Omental fat pad (tissue), 4 donors: ENCODE results near the gene KRT2. TPM values are rescaled to one million over a fixed set of nuclear protein-coding genes. Genes with fewer than 3 reads are reported as not detected.

ENCODE experiments used
- ATAC-seq: fragments of 150-250 bp; one replicate; pipeline ENCODE4 v1.9.1; 2016; ENCODE audit warnings: mild to moderate bottlenecking, moderate library complexity; ENCODE audit not compliant: low FRiP score
- DNase-seq: peaks from one replicate; pipeline ENCODE4 v3.0.0-alpha.2; 2019; ENCODE audit warnings: low spot score
- total RNA-seq, 4 donors: library from RNA; depleted of rRNA; stranded (reverse); fragments of >200 nt; gene quantifications; one replicate each; pipeline ENCODE4 v1.1.0, GENCODE V29; 2016
- TF ChIP-seq, protein P1 (sequence below), 3 donors: fragments of 450-650 bp; IDR thresholded peaks; one replicate each; pipeline ENCODE4 v1.5.1; 2016 to 2017; ENCODE audit warnings: antibody characterized with exemption in 3 of 3, mild to moderate bottlenecking in 3 of 3, moderate library complexity in 2 of 3

KRT2 gene
- total RNA-seq, 4 donors from 2014 or later = not detected

DNA sequence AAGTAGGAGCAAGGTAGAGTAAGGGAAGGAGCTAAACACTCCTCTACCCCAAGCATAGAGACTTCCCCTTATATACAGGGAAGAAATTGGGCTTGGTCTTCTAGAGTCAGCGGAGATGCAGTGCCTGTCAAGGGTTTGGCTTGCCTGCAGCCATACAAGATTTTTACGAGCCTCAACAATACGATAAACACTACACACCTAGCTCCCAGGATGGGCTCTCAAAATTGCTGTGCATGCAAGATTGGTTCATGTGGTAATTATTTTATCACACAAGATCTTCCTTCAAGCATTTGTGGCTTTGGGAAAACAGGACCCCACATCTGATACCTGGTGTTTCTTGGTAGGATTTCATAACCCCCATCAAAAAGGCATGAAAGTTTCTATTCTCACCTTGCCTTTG, 28.4 kb upstream of the KRT2 start, which contains the start of gene KRT1:
Gene KRT1, minus strand, starts transcription at position 45 of the 400 bp plus-strand sequence. CDS start 59 bp downstream, outside the sequence.
- TF ChIP-seq, protein P1, sequence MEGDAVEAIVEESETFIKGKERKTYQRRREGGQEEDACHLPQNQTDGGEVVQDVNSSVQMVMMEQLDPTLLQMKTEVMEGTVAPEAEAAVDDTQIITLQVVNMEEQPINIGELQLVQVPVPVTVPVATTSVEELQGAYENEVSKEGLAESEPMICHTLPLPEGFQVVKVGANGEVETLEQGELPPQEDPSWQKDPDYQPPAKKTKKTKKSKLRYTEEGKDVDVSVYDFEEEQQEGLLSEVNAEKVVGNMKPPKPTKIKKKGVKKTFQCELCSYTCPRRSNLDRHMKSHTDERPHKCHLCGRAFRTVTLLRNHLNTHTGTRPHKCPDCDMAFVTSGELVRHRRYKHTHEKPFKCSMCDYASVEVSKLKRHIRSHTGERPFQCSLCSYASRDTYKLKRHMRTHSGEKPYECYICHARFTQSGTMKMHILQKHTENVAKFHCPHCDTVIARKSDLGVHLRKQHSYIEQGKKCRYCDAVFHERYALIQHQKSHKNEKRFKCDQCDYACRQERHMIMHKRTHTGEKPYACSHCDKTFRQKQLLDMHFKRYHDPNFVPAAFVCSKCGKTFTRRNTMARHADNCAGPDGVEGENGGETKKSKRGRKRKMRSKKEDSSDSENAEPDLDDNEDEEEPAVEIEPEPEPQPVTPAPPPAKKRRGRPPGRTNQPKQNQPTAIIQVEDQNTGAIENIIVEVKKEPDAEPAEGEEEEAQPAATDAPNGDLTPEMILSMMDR (IDR thresholded peaks at IDR 0.05) = no peak
- DNase-seq = no peak
- ATAC-seq = no peak

DNA sequence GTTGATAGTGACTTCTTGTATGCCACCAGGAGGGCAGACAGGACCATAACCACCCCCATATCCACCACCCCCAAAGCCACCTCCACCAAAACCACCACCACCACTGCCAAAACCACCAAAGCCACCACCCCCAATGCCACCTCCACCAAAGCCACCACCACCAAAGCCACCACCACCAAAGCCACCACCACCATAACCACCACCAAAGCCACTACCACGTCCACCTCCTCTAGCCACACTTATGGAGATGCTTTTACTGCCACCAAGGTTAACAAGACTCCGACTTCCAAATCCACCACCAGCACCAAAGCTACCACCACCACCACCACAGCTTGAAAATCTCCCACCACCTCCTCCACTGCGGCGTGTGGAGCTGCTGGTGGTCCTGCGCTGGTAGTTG, 27.9 kb upstream of the KRT2 start:
- no peak for DNase-seq
- no peak for ATAC-seq
- TF ChIP-seq, protein P1 (IDR thresholded peaks at IDR 0.05) = no peak

DNA sequence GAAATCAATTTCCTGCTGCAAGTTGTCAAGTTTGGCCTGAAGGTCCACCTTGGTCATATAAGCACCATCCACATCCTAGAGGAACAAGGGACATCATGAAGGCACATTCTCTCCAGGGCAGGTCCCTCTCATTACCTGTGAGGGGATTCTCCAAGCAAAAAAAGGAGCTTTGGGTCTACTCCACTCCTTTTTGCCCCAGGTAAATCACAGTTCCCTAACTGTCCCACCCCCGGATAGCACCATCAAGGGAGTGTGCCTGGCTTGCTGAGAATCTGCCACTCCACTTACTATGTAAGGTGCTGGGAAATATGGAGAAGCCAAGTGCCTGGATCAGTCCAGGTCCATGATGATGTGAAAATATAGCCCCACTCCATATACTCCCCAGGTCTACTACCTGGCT, 25.7 kb upstream of the KRT2 start:
- DNase-seq = no peak
- no peak for ATAC-seq
- TF ChIP-seq, protein P1 (IDR thresholded peaks at IDR 0.05) = no peak

DNA sequence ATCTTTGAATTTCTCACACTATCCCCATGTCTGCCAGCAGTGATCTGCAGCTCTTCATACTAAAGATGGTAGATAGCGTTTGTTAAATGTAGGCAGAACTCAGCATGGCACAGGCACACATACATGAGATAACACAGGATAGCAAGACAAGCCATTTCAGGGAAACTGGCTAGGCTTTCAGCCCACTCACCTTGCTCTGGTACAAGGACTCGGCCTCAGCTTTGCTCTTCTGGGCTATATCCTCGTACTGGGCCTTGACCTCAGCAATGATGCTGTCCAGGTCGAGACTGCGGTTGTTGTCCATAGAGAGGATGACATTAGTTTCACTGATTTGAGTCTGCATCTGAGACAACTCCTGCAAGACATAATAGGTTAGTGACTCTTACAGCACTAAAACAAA, 25.1 kb upstream of the KRT2 start:
- TF ChIP-seq, protein P1 (IDR thresholded peaks at IDR 0.05) = no peak
- no peak for ATAC-seq
- DNase-seq = no peak

DNA sequence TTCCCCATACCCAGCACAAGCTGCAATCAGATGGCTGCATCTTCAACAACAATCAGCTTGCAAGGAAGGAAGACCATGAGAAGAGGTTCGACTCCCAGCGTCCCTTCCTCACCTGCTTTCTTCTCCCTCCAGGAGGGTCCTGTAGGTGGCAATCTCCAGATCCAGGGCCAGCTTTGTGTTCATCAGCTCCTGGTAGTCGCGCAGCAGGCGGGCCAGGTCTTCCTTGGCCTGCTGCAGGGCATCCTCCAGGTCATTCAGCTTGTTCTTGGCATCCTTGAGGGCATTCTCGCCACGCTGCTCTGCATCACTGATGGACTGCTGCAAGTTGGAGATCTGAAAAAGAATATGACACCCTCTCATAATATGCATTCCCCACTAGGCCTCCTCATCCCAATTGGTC, 24.2 kb upstream of the KRT2 start:
- TF ChIP-seq, protein P1 (IDR thresholded peaks at IDR 0.05) = no peak
- DNase-seq (no peak), ATAC-seq (no peak)

DNA sequence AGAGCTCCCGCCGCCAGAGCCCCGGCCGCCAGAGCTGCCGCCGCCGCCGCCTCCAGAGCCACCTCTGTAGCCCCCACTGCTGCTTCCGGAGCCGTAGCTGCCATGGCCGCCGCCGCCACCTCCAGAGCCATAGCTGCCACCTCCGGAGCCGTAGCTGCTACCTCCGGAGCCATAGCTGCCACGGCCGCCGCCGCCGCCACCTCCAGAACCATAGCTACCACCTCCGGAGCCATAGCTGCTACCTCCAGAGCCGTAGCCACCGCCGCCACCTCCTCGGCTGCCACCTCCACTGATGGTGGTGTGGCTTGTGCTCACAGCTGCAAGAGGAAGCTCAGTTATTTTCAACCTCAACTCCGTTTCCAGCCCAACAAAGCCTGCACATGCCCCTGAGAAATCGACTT, 23.3 kb upstream of the KRT2 start:
- no peak for DNase-seq
- TF ChIP-seq, protein P1 (IDR thresholded peaks at IDR 0.05) = no peak
- ATAC-seq = no peak

DNA sequence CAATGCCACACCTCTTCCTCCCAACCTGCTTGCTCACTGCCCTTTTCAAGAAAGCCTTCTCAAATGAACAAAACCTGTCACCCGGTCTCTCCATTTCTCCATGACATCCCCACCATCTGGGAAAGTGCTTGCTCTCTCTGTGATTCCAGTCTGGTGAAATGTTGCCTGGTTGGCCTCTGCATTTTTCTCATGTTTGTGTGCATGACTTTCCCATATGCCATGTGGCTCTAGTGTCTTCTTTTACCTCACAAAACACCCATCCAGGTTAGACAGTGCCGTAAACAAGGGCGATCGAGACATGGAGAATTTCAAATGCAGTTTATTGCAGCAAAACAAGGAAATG, 22.4 kb upstream of the KRT2 start:
- TF ChIP-seq, protein P1 (IDR thresholded peaks at IDR 0.05) = no peak
- ATAC-seq = no peak
- no peak for DNase-seq
